Measurements from ENCODE around the gene SPECC1L.

Gene SPECC1L

GRCh38 chr22:24434471-24435322 is 164.1 kb downstream of the SPECC1L start:
- in situ Hi-C loops (cut with MboI; ENCODE audit: low sequenced_read_pairs): loop anchor here (5.0 kb wide), 1 partner anchor 78 kb away; no protein-coding TSS in a partner anchor

- in situ Hi-C loops (cut with MboI; ENCODE audit: low sequenced_read_pairs): no loop called here
Observed at GRCh38 chr22:24435323-24435645, 164.7 kb downstream of the SPECC1L start.

GRCh38 chr22:24435861-24436371 is 165.3 kb downstream of the SPECC1L start:
- in situ Hi-C loops (cut with MboI; ENCODE audit: low sequenced_read_pairs): no loop called here

- in situ Hi-C loops (cut with MboI; ENCODE audit: low sequenced_read_pairs): no loop called here
Observed at GRCh38 chr22:24436553-24436952, 165.9 kb downstream of the SPECC1L start.

GRCh38 chr22:24437091-24437490 is 166.5 kb downstream of the SPECC1L start:
- in situ Hi-C loops (cut with MboI; ENCODE audit: low sequenced_read_pairs): no loop called here

GRCh38 chr22:24437741-24438328 is 167.2 kb downstream of the SPECC1L start:
- in situ Hi-C loops (cut with MboI; ENCODE audit: low sequenced_read_pairs): no loop called here

GRCh38 chr22:24440270-24440717 is 169.7 kb downstream of the SPECC1L start:
- in situ Hi-C loops (cut with MboI; ENCODE audit: low sequenced_read_pairs): no loop called here

GRCh38 chr22:24440718-24441405 is 170.2 kb downstream of the SPECC1L start:
- in situ Hi-C loops (cut with MboI; ENCODE audit: low sequenced_read_pairs): no loop called here

GRCh38 chr22:24441406-24442351 is 171.0 kb downstream of the SPECC1L start:
- in situ Hi-C loops (cut with MboI; ENCODE audit: low sequenced_read_pairs): no loop called here

GRCh38 chr22:24442352-24442744 is 171.7 kb downstream of the SPECC1L start:
- in situ Hi-C loops (cut with MboI; ENCODE audit: low sequenced_read_pairs): no loop called here

GRCh38 chr22:24443668-24444067 is 173.0 kb downstream of the SPECC1L start:
- in situ Hi-C loops (cut with MboI; ENCODE audit: low sequenced_read_pairs): no loop called here

- in situ Hi-C loops (cut with MboI; ENCODE audit: low sequenced_read_pairs): no loop called here
Observed at GRCh38 chr22:24444251-24444650, 173.6 kb downstream of the SPECC1L start.

GRCh38 chr22:24444729-24445466 is 174.3 kb downstream of the SPECC1L start:
- in situ Hi-C loops (cut with MboI; ENCODE audit: low sequenced_read_pairs): no loop called here

GRCh38 chr22:24445481-24446259 is 175.0 kb downstream of the SPECC1L start:
- in situ Hi-C loops (cut with MboI; ENCODE audit: low sequenced_read_pairs): no loop called here

GRCh38 chr22:24446260-24446611 is 175.6 kb downstream of the SPECC1L start:
- in situ Hi-C loops (cut with MboI; ENCODE audit: low sequenced_read_pairs): no loop called here

- in situ Hi-C loops (cut with MboI; ENCODE audit: low sequenced_read_pairs): no loop called here
Observed at GRCh38 chr22:24450610-24451009, 180.0 kb downstream of the SPECC1L start.

GRCh38 chr22:24451162-24451561 is 180.5 kb downstream of the SPECC1L start:
- in situ Hi-C loops (cut with MboI; ENCODE audit: low sequenced_read_pairs): no loop called here

- in situ Hi-C loops (cut with MboI; ENCODE audit: low sequenced_read_pairs): no loop called here
Observed at GRCh38 chr22:24453853-24454252, 183.2 kb downstream of the SPECC1L start.

GRCh38 chr22:24455039-24455438 is 184.4 kb downstream of the SPECC1L start:
- in situ Hi-C loops (cut with MboI; ENCODE audit: low sequenced_read_pairs): no loop called here
